ENCODE measurements around the gene POLG. TPM values are rescaled to one million over a fixed set of nuclear protein-coding genes. Genes with fewer than 3 reads are reported as not detected.

POLG gene
- total RNA-seq, 1 experiment from 2014 or later, result 60.3 TPM

GRCh38 chr15:89342840-89343239, 8.2 kb upstream of the POLG start:
- no CpG with 5 or more reads among the region's 3 CpGs for WGBS (ENCODE audit: extremely low coverage, insufficient read length, low lambda C conversion rate)
- Histone ChIP-seq H3K23me2 (ENCODE audit: insufficient read length, low read depth, low read length, poor library complexity, severe bottlenecking) (no peaks in the 10 kb centered on the region), H2BK5ac (ENCODE audit: insufficient read length, low read length) (no peak overlapping the region), H2BK120ac (ENCODE audit: low read depth, low read length, poor library complexity, severe bottlenecking) (no peak overlapping the region), H2BK20ac (ENCODE audit: low read depth, low read length, poor library complexity, severe bottlenecking) (no peak overlapping the region), H3K14ac (ENCODE audit: insufficient read depth, low read length) (no peak overlapping the region), H3K27me3 (ENCODE audit: insufficient read depth, low read length) (no peaks in the 10 kb centered on the region), H3K4me2 (ENCODE audit: insufficient read depth, insufficient read length, low read length) (no peak overlapping the region), H3K4ac (ENCODE audit: low read depth, low read length) (no peak overlapping the region), H2AFZ (ENCODE audit: low read length) (no peak overlapping the region), H4K20me1 (ENCODE audit: control insufficient read depth, insufficient read depth, insufficient read length) (no peaks in the 10 kb centered on the region), H3K79me2 (ENCODE audit: insufficient read depth, low read length) (no peaks in the 10 kb centered on the region), H3K23ac (ENCODE audit: insufficient read length, low read depth, low read length) (no peak overlapping the region), H3K18ac (ENCODE audit: insufficient read length, low read depth, low read length) (no peak overlapping the region), H3T11ph (ENCODE audit: low read length) (no peak overlapping the region), H4K8ac (replicated peaks; ENCODE audit: insufficient read length, low read depth, low read length) (no peak overlapping the region), H4K5ac (ENCODE audit: insufficient read length, low read depth, low read length) (no peak overlapping the region), H3K27ac (ENCODE audit: insufficient read length, low read depth, low read length) (no peak overlapping the region), H4K91ac (ENCODE audit: insufficient read length, low read depth, low read length) (no peak overlapping the region), H2BK12ac (ENCODE audit: insufficient read length, low read depth, low read length) (no peak overlapping the region), H3K4me1 (ENCODE audit: insufficient read depth, low read length) (no peaks in the 10 kb centered on the region), H2AK5ac (ENCODE audit: insufficient read length, low read length) (no peak overlapping the region), H3K79me1 (ENCODE audit: insufficient read depth, low read depth, low read length, poor library complexity, severe bottlenecking) (no peaks in the 10 kb centered on the region), H3K9ac (ENCODE audit: extremely low read depth, insufficient read length, low read length) (no peak overlapping the region), H2BK15ac (ENCODE audit: low read depth, low read length) (no peak overlapping the region), H3K56ac (ENCODE audit: insufficient read length, low read depth, low read length) (no peak overlapping the region), H3K9me3 (ENCODE audit: control insufficient read depth, low read depth, low read length) (no peaks in the 10 kb centered on the region)
- peaks cover 35% of the 10 kb centered on the region for H3K27me3 Mint-ChIP-seq (ENCODE audit: low read depth)
- DNase-seq, result no peak
- no peaks in the 10 kb centered on the region for H3K36me3 Mint-ChIP-seq (ENCODE audit: insufficient read depth in 1 of 3, low read depth in 3 of 3)
- peaks cover 6 to 12% of the 10 kb centered on the region in 2 experiments; a peak in 3 of 4 replicates for H3K4me1 Mint-ChIP-seq
- H3K27ac Mint-ChIP-seq, result no peak overlapping the region
- H3K4me3 Mint-ChIP-seq, result no peak overlapping the region
- no peak for TF ChIP-seq CTCF (conservative IDR thresholded peaks at IDR 0.05)
- no peaks in the 10 kb centered on the region for H3K9me3 Mint-ChIP-seq
